GM12878 (cell line): ENCODE results near the gene C6orf89. TPM values are rescaled to one million over a fixed set of nuclear protein-coding genes. Genes with fewer than 3 reads are reported as not detected.

Experiments
- ATAC-seq: fragments of 200-7000 bp; cut with Tn5 transposase; 3 replicates; pipeline ENCODE4 v1.9.1; 2020; ENCODE audit warnings: mild to moderate bottlenecking, moderate library complexity
- BruUV-seq: library from RNA; stranded (reverse); fragments of 400-500 nt; replicated peaks from 2 replicates; lab custom pipeline; 2021; lab: Mats Ljungman, UMichigan
- CTCF ChIA-PET: fragments of 300-600 bp; sonication (Branson Sonifier 250); formaldehyde crosslinking; extraction: SDS; loops from one replicate; lab custom pipeline; 2021; ENCODE audit warnings: inconsistent platforms; lab: Yijun Ruan, JAX
- POLR2A ChIA-PET: fragments of 350-600 bp; formaldehyde crosslinking; extraction: SDS; loops from one replicate; lab custom pipeline; 2021; ENCODE audit warnings: inconsistent platforms; lab: Charles Lee
- RAD21 ChIA-PET: fragments of 300-600 bp; sonication (Branson Sonifier 250); formaldehyde crosslinking; loops from one replicate; lab custom pipeline; 2023; ENCODE audit warnings: antibody characterized with exemption; ENCODE audit not compliant: unreplicated experiment; lab: Charles Lee
- SMC1A ChIA-PET: fragments of 300-600 bp; sonication (Branson Sonifier 250); formaldehyde crosslinking; loops from one replicate; lab custom pipeline; 2023; ENCODE audit not compliant: unreplicated experiment, uncharacterized antibody; lab: Charles Lee
- DNase-seq: peaks from one replicate; pipeline ENCODE4 v3.0.0-alpha.2; 2011; ENCODE audit warnings: low read depth, low spot score
- FAIRE-seq: peaks from 3 replicates; lab custom pipeline; 2011; peaks lifted over from hg19 to GRCh38; lab: Jason Lieb, UNC
- H2AFZ ChIP-seq: 2 replicates; pipeline ENCODE4 v1.6.0; 2011; ENCODE audit warnings: low read depth, low read length, control low read depth; ENCODE audit not compliant: control insufficient read depth
- H3K27ac ChIP-seq: 2 replicates; pipeline ENCODE4 v1.5.1; 2011; ENCODE audit warnings: control low read depth; ENCODE audit not compliant: control insufficient read depth, insufficient read depth
- H3K27me3 ChIP-seq, 2 experiments: replicated peaks in 1 of 2; 2 replicates each; pipeline versions ENCODE4 v1.6.0 to v1.6.1; 2011; ENCODE audit warnings: low read length in 1 of 2; ENCODE audit not compliant: control insufficient read depth in 2 of 2, insufficient read depth in 2 of 2
- H3K36me3 ChIP-seq, 2 experiments: 2 replicates each; pipeline ENCODE4 v1.5.1; 2011; ENCODE audit warnings: low read length in 1 of 2; ENCODE audit not compliant: control insufficient read depth in 2 of 2, insufficient read depth in 2 of 2
- H3K4me1 ChIP-seq: 2 replicates; pipeline ENCODE4 v1.6.1; 2011; ENCODE audit warnings: mild to moderate bottlenecking, low read length, moderate library complexity, mixed read lengths; ENCODE audit not compliant: control insufficient read depth, insufficient read depth
- H3K4me2 ChIP-seq: 2 replicates; pipeline ENCODE4 v1.6.0; 2011; ENCODE audit warnings: control low read depth; ENCODE audit not compliant: control insufficient read depth, insufficient read depth
- H3K4me3 ChIP-seq: fragments of 200-600 bp; sonication (generic); 2 replicates; pipeline ENCODE4 v1.5.1; 2016
- H3K79me2 ChIP-seq: 2 replicates; pipeline ENCODE4 v1.6.0; 2011; ENCODE audit warnings: low read length; ENCODE audit not compliant: control insufficient read depth, insufficient read depth
- H3K9ac ChIP-seq: 2 replicates; pipeline ENCODE4 v1.8.0; 2011; ENCODE audit warnings: low read length, control low read depth, mixed read lengths; ENCODE audit not compliant: control insufficient read depth, insufficient read depth
- H3K9me3 ChIP-seq: replicated peaks from 3 replicates; pipeline ENCODE4 v1.5.1; 2011; ENCODE audit warnings: mild to moderate bottlenecking, low read length; ENCODE audit not compliant: control insufficient read depth, insufficient read depth
- H4K20me1 ChIP-seq: 2 replicates; pipeline ENCODE4 v1.6.0; 2011; ENCODE audit not compliant: control insufficient read depth, insufficient read depth
- BHLHE40 ChIP-seq, 2 experiments: fragments of 450-650 bp in 1 of 2; IDR thresholded peaks; 2 replicates each; pipeline ENCODE4 v1.6.1; 2011 to 2017; ENCODE audit warnings: low read depth in 2 of 2, borderline replicate concordance in 1 of 2, improper control_type of control experiment in 1 of 2, low read length in 1 of 2, mild to moderate bottlenecking in 1 of 2
- CBX3 ChIP-seq: fragments of 200-600 bp; sonication (generic); IDR thresholded peaks from 2 replicates; pipeline ENCODE4 v1.6.1; 2016; ENCODE audit warnings: low read depth, borderline replicate concordance
- FOXK2 ChIP-seq: fragments of 450-650 bp; IDR thresholded peaks from 2 replicates; pipeline ENCODE4 v1.6.1; 2017; ENCODE audit warnings: mild to moderate bottlenecking, moderate library complexity
- PBX3 ChIP-seq: IDR thresholded peaks from 2 replicates; pipeline ENCODE4 v1.6.1; 2011; ENCODE audit warnings: mild to moderate bottlenecking, low read depth, low read length, moderate library complexity; ENCODE audit not compliant: insufficient replicate concordance
- ZNF24 ChIP-seq: fragments of 450-650 bp; IDR thresholded peaks from 2 replicates; pipeline ENCODE4 v1.6.1; 2017; ENCODE audit warnings: antibody characterized with exemption, mild to moderate bottlenecking
- WGBS: methylation state at CpG from one replicate; pipeline ENCODE4 v1.1.6; 2016; ENCODE audit warnings: low lambda C conversion rate; ENCODE audit not compliant: insufficient replicate concordance, insufficient coverage; ENCODE audit errors: missing lambda C conversion rate; 5-methylcytosine and 5-hydroxymethylcytosine counted together
- in situ Hi-C: fragments of 300-500 bp; cut with MboI; formaldehyde crosslinking; loops from 9 replicates; pipeline ENCODE4 v1.14.3; 2018; ENCODE audit warnings: mixed read lengths
- intact Hi-C: fragments of 100-400 bp; cut with micrococcal nuclease; formaldehyde crosslinking; loops from one replicate; pipeline ENCODE4 v1.14.2; 2022; ENCODE audit not compliant: unreplicated experiment
- polyA plus RNA-seq, 11 experiments: library from polyadenylated mRNA; depleted of rRNA in 4 of 11; unstranded in 6 of 11; stranded (reverse) in 5 of 11; fragments of >200 nt; fragmentation: Nextera tagmentation in 4 of 11; fragmentation: Illumina TruSeq in 1 of 11; extraction: Ambion mirVana in 4 of 11; extraction: Trizol in 1 of 11; gene quantifications; 1 replicate in 1 of 11; 2 replicates in 10 of 11; pipeline versions ENCODE4 v1.2.1 to v1.2.3, GENCODE V29; 2011 to 2016; ENCODE audit warnings: inconsistent platforms in 2 of 11, missing spikeins in 2 of 11, low read depth in 1 of 11
- total RNA-seq, 4 experiments: library from RNA; depleted of rRNA in 3 of 4; stranded (reverse); fragments of >200 nt in 3 of 4; fragmentation: Illumina TruSeq in 1 of 4; extraction: Trizol in 1 of 4; gene quantifications; 2 replicates each; pipeline versions ENCODE4 v1.2.1 to v1.2.3, GENCODE V29; 2013 to 2021
- TF ChIP-seq, protein P1 (sequence below): fragments of 150-350 bp; IDR thresholded peaks from 2 replicates; pipeline ENCODE4 v1.6.1; 2014; ENCODE audit warnings: mild to moderate bottlenecking, low read depth, low read length

C6orf89 gene
- total and polyA plus RNA-seq, 10 of the 15 experiments (the other 5 are each of a cell fraction or from before 2014, with no cell fraction given) = 10.8 to 42.7 (median 28.6) TPM

DNA sequence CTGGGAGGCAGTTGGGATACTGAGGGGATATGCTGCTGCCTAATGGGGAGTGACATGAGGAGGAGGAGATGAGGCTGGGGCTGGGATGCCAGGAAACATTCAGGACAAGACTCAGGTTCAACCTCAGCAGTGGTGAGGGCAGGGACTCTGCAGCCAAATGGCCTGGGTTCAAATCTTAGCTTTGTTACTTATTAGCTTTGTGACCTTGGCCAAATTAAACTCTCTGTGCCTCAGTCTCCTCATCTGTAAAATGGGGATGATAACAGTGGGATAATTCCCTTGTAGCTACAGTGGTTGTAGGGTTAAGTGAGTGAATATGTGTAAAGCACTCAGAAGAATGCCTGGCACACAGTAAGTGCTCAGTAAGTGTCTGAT, 70.7 kb downstream of the C6orf89 start (continued):
- no peak for TF ChIP-seq PBX3
- TF ChIP-seq, all 136 proteins: peak for 0

DNA sequence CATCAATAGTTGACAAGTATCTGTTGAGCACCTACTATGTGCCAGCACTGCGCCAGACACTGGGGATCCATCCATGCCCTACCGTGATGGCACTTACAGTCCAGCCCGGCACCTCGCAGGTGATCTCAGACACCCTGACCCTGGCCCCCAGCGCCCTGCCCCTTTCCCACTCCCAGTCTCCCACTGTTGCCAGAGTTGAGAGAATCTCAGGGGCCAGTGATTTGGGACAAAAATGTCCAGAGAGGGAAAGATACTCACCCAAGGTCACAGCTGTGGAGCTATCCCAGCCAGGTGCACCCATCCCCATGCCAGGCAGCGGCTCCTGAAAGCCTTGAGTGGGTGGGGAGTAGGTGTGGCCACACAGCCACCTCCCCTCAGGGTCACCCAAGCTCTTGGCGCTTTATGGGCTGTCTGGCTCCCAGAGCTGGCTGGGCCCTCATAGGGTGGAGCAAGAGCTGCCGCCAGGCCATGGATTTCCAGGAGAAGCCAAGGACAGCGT, 72.1 kb downstream of the C6orf89 start:
- no peak for ATAC-seq
- intact Hi-C loops (no loop called here), in situ Hi-C loops (no loop called here)
- ChIA-PET SMC1A (interaction anchor here (1.8 kb wide), 1 partner anchor 60 kb away, joined by 7 read pairs; no protein-coding TSS in a partner anchor), RAD21 (no interaction called here), POLR2A (no interaction called here), CTCF (interaction anchor here (1.0 kb wide), 1 partner anchor 192 kb away, joined by 4 read pairs; no protein-coding TSS in a partner anchor)
- Histone ChIP-seq H3K9ac (no peak overlapping the region), H3K27ac (no peak overlapping the region), H3K9me3 (no peaks in the 10 kb centered on the region), H3K27me3 (no peaks in the 10 kb centered on the region), H4K20me1 (no peaks in the 10 kb centered on the region), H3K4me1 (0 out of 2 replicates have a peak, but pooled peaks cover 5% of the 10 kb centered on the region), H3K4me2 (no peak overlapping the region), H3K79me2 (no peaks in the 10 kb centered on the region), H3K4me3 (no peak overlapping the region), H3K36me3 (no peaks in the 10 kb centered on the region), H2AFZ (no peak overlapping the region)
- FAIRE-seq = no peak
- 65% methylated on average over 9 of the region's 9 CpGs for WGBS
- no TSS peak for BruUV-seq
- no peak for DNase-seq
- TF ChIP-seq FOXK2 (no peak), CBX3 (no peak), BHLHE40 (IDR thresholded peaks at IDR 0.05; ENCODE audit: borderline replicate concordance in 1 of 2, low read depth in 2 of 2, low read length in 1 of 2) (no peak), ZNF24 (no peak)
- TF ChIP-seq, protein P1, sequence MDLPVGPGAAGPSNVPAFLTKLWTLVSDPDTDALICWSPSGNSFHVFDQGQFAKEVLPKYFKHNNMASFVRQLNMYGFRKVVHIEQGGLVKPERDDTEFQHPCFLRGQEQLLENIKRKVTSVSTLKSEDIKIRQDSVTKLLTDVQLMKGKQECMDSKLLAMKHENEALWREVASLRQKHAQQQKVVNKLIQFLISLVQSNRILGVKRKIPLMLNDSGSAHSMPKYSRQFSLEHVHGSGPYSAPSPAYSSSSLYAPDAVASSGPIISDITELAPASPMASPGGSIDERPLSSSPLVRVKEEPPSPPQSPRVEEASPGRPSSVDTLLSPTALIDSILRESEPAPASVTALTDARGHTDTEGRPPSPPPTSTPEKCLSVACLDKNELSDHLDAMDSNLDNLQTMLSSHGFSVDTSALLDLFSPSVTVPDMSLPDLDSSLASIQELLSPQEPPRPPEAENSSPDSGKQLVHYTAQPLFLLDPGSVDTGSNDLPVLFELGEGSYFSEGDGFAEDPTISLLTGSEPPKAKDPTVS = no peak
